Astrocyte of the spinal cord (primary cell): Measurements from ENCODE around the gene VSTM2B.

Source experiments
- DNase-seq: peaks from one replicate; pipeline ENCODE4 v3.0.0; 2011; ENCODE audit warnings: low read depth, low spot score
- H3K4me3 ChIP-seq: 2 replicates; pipeline ENCODE4 v1.5.1; 2011; ENCODE audit warnings: low read depth, mild to moderate bottlenecking, low read length, moderate library complexity
- in situ Hi-C: cut with HindIII; loops from 2 replicates; pipeline ENCODE4 v1.10.0; 2017; ENCODE audit warnings: low sequenced_read_pairs
- TF ChIP-seq, protein P1 (sequence below): IDR thresholded peaks from 2 replicates; pipeline ENCODE4 v1.5.1; 2012; ENCODE audit warnings: low read depth, mild to moderate bottlenecking, low read length, inconsistent platforms

VSTM2B gene

DNA sequence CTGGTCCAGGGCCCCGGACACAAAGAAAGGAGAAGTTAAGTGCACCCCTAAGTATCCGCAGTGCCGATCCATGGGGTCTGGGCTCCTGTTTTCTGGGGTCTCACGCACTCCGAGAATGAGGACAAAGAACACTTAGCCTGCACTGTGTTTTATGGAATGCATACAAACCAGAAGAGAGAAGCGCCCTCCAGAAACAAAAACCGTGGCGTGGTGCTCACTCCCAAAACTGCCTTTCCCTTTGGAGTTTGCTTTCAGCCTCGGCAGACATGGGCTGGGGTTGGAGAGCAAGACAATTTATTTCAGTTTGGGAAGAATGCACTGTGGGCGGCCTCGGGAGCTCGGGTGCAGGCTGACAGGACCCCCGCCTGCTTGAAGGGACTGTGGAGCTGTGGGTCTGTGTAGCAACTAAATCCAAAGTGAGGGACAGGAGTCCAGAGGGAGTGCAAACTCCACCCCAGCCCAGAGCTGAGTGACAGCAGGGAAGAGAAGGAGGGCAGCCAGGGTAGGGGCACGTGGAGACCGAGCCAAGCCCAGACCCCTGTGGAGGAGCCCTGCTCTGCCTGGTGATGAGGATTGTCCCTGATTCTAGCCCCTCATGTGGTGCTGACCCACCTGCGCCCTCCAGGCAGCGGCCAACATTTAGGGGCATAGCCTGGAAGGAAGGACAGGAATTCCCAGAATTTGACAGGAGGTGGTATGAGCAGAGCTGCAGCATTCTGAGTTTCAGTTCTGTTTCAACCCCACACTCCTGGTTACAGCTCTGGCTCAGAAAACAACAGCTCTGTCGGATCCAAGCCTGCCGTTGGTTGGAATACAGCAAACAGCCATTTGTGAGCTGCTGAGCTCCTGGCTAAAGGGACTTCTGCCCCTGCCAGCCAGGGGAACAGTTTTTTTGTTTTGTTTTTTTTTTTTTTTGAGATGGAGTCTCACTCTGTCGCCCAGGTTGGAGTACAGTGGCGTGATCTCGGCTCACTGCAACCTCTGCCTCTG lies 42.5 kb downstream of the VSTM2B start:
- no peak for DNase-seq
- TF ChIP-seq, protein P1, sequence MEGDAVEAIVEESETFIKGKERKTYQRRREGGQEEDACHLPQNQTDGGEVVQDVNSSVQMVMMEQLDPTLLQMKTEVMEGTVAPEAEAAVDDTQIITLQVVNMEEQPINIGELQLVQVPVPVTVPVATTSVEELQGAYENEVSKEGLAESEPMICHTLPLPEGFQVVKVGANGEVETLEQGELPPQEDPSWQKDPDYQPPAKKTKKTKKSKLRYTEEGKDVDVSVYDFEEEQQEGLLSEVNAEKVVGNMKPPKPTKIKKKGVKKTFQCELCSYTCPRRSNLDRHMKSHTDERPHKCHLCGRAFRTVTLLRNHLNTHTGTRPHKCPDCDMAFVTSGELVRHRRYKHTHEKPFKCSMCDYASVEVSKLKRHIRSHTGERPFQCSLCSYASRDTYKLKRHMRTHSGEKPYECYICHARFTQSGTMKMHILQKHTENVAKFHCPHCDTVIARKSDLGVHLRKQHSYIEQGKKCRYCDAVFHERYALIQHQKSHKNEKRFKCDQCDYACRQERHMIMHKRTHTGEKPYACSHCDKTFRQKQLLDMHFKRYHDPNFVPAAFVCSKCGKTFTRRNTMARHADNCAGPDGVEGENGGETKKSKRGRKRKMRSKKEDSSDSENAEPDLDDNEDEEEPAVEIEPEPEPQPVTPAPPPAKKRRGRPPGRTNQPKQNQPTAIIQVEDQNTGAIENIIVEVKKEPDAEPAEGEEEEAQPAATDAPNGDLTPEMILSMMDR: no peak
- in situ Hi-C loops: no loop called here
- no peak overlapping the region for H3K4me3 ChIP-seq

- DNase-seq: no peak
- in situ Hi-C loops: no loop called here
- TF ChIP-seq, protein P1: no peak
- H3K4me3 ChIP-seq: no peak overlapping the region
Observed at GRCh38 chr19:29569038-29569911, 43.5 kb downstream of the VSTM2B start.

GRCh38 chr19:29571181-29571580 lies 45.4 kb downstream of the VSTM2B start:
- DNase-seq: no peak
- TF ChIP-seq, protein P1: no peak
- in situ Hi-C loops: no loop called here
- H3K4me3 ChIP-seq: no peak overlapping the region

GRCh38 chr19:29573486-29573885 lies 47.7 kb downstream of the VSTM2B start:
- in situ Hi-C loops: no loop called here
- DNase-seq: no peak
- TF ChIP-seq, protein P1: no peak

GRCh38 chr19:29574510-29574909 lies 48.7 kb downstream of the VSTM2B start:
- H3K4me3 ChIP-seq: no peak overlapping the region
- DNase-seq: no peak
- in situ Hi-C loops: no loop called here
- TF ChIP-seq, protein P1: no peak

More at GRCh38 chr19:29573486-29573885, 47.7 kb downstream of the VSTM2B start:
- H3K4me3 ChIP-seq: no peak overlapping the region

GRCh38 chr19:29576046-29576606 lies 50.3 kb downstream of the VSTM2B start:
- no peak overlapping the region for H3K4me3 ChIP-seq
- in situ Hi-C loops: no loop called here
- TF ChIP-seq, protein P1: no peak
- no peak for DNase-seq
